Endothelial cell of umbilical vein (primary cell): ENCODE measurements around the gene SAT2.

Source experiments
- CTCF ChIP-seq, 2 donors: IDR thresholded peaks; 1 replicate in 1 of 2; 2 replicates in 1 of 2; pipeline ENCODE4 v1.5.1; 2011; ENCODE audit warnings: low read length in 2 of 2, mild to moderate bottlenecking in 2 of 2, moderate library complexity in 2 of 2, control low read depth in 1 of 2, inconsistent platforms in 1 of 2, low read depth in 1 of 2; ENCODE audit not compliant: insufficient read depth in 1 of 2; ENCODE audit errors: extremely low read depth in 1 of 2
- POLR2A ChIP-seq: IDR thresholded peaks from 2 replicates; pipeline ENCODE4 v1.6.1; 2012; ENCODE audit warnings: low read depth, mild to moderate bottlenecking, control low read depth, low read length

DNA sequence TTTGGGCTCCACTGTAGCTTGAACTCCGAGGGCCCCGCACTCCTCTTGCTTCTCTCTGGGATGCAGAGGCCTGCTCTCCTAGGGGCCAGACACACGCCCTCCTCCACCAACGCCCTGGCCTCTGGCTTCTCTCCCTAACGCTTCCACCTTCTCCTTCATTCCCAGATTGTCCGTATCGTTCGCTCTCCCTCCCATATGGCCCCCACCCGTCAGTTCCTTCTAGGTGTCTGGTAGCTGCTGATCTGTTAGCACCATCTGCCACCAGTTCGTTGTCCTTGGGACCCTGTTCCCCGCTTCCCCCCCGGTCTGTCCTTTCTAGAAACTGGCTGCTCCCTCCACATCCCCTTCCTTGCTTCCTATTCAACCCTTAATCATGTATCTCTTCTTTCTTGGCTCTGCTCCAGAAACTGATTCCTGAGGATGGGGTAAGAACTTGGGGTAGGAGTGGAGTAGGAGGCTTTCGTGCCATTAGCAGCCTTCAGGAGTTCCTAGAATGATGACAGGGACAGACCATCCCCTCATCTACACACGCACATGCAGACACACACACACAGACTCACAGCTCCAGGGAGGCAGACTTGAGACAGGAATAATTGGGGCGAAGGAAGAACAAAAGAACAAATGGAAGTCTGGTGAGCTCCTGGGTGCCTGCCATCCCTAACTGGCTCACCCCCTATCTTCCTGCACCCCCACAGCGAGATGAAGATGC, 27.4 kb upstream of the SAT2 start:
- TF ChIP-seq CTCF (IDR thresholded peaks at IDR 0.05; ENCODE audit: extremely low read depth in 1 of 2, insufficient read depth in 1 of 2, low read depth in 1 of 2, low read length in 2 of 2) = no peak
- TF ChIP-seq POLR2A = no peak
